Keratinocyte (primary cell): ENCODE measurements around the gene DGKI.

Experiments used
- EZH2 ChIP-seq: IDR thresholded peaks from one replicate; pipeline ENCODE4 v1.6.1; 2012; ENCODE audit warnings: inconsistent platforms, mild to moderate bottlenecking, low read length, moderate library complexity
- TF ChIP-seq, protein P1 (sequence below), 3 experiments: IDR thresholded peaks in 1 of 3; conservative IDR thresholded peaks in 1 of 3; optimal IDR thresholded peaks in 1 of 3; 2 replicates in 2 of 3; 3 replicates in 1 of 3; pipeline versions ENCODE3 to v1.5.1; 2011; ENCODE audit warnings: low read length in 3 of 3, mild to moderate bottlenecking in 3 of 3, moderate library complexity in 2 of 3, control low read depth in 1 of 3, inconsistent platforms in 1 of 3; ENCODE audit not compliant: insufficient read depth in 2 of 3; ENCODE audit errors: extremely low read depth in 1 of 3

DNA sequence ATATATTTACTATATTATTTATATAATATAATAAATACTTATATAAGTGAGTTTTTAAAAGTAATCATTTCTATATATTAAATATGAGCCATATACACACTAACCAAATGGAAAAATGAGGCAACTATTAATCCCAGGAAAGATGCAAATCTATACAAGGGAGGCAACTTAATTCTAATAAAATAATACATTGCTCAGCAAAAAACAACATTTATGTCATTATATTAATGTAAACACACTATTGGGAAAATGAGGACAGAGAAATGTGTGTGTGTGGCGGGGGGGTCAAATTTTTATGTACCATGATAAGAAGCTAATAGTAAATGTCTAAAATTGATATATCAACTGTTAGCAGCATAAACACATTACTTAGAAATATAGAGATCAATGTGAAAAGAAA lies 23.3 kb upstream of the DGKI start:
- TF ChIP-seq, protein P1, sequence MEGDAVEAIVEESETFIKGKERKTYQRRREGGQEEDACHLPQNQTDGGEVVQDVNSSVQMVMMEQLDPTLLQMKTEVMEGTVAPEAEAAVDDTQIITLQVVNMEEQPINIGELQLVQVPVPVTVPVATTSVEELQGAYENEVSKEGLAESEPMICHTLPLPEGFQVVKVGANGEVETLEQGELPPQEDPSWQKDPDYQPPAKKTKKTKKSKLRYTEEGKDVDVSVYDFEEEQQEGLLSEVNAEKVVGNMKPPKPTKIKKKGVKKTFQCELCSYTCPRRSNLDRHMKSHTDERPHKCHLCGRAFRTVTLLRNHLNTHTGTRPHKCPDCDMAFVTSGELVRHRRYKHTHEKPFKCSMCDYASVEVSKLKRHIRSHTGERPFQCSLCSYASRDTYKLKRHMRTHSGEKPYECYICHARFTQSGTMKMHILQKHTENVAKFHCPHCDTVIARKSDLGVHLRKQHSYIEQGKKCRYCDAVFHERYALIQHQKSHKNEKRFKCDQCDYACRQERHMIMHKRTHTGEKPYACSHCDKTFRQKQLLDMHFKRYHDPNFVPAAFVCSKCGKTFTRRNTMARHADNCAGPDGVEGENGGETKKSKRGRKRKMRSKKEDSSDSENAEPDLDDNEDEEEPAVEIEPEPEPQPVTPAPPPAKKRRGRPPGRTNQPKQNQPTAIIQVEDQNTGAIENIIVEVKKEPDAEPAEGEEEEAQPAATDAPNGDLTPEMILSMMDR (optimal IDR thresholded peaks at IDR 0.05 in 1 of 3, IDR thresholded peaks at IDR 0.05 in 1 of 3, conservative IDR thresholded peaks at IDR 0.05 in 1 of 3; ENCODE audit: extremely low read depth in 1 of 3, insufficient read depth in 2 of 3, low read length in 3 of 3) = no peak
- TF ChIP-seq EZH2 = no peak
